ENCODE measurements around the gene SH3RF3. TPM values are rescaled to one million over a fixed set of nuclear protein-coding genes. Genes with fewer than 3 reads are reported as not detected.

SH3RF3 gene
- total and polyA plus RNA-seq, 2 of the 13 experiments (the other 11 are each of a cell fraction or from before 2014, with no cell fraction given): 0.04 TPM; not detected in 1

DNA sequence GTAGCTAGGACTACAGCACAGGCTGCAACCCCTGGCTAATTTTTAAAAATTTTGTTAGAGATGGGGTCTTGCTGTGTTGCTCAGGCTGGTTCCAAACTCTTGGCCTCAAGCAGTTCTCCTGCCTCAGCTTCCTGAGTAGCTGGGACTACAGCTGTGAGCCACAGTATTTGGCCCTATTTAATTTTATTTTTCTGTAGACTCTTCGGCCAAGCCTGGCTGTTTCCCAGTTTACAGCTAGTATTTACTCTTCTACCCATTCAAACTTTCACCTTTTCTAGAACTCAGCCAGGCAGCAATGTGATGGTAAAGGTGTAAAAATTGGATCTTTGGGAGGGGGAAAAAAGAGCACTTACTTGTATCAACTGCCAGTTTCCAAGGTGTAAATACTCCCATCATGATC, 35.3 kb downstream of the SH3RF3 start:
- Histone ChIP-seq H3K4me3 (replicated peaks in 1 of 3; ENCODE audit: insufficient read depth in 1 of 3, low read depth in 2 of 3, low read length in 3 of 3) (no peak overlapping the region), H3K36me3 (replicated peaks in 1 of 2; ENCODE audit: control insufficient read depth in 1 of 2, insufficient read depth in 2 of 2, low read length in 2 of 2) (no peaks in the 10 kb centered on the region), H3K9me3 (ENCODE audit: low read length) (no peaks in the 10 kb centered on the region), H4K20me1 (ENCODE audit: insufficient read depth, low read length) (no peaks in the 10 kb centered on the region), H3K27ac (ENCODE audit: extremely low read length, insufficient read depth, low read length) (no peak overlapping the region), H3K9ac (ENCODE audit: insufficient read depth, low read depth, low read length) (no peak overlapping the region), H2AFZ (ENCODE audit: low read length) (no peak overlapping the region), H3K4me1 (ENCODE audit: insufficient read depth, low read length) (no peaks in the 10 kb centered on the region), H3K27me3 (ENCODE audit: control insufficient read depth in 1 of 2, insufficient read depth in 2 of 2, low read length in 2 of 2) (no peaks in the 10 kb centered on the region; a peak in 2 of 5 replicates), H3K4me2 (ENCODE audit: low read depth, low read length) (no peak overlapping the region), H3K79me2 (ENCODE audit: insufficient read depth, low read length) (no peaks in the 10 kb centered on the region)
- intact Hi-C loops (cut with micrococcal nuclease; ENCODE audit: unreplicated experiment) (no loop called here), in situ Hi-C loops (cut with HindIII; ENCODE audit: extremely low pct_ligation_motif_present, low pct_unique_long_range_greater_than_20kb) (no loop called here)
- ChIA-PET CTCF (ENCODE audit: low intra/inter-chr PET ratio, low total read pairs) (no interaction called here), POLR2A (no interaction called here)
- ATAC-seq (no peak), FAIRE-seq (no peak), DNase-seq (ENCODE audit: low spot score) (no peak)
- TF ChIP-seq ZFP90 (CRISPR knock-in tag; IDR thresholded peaks at IDR 0.05; ENCODE audit: borderline replicate concordance) (no peak), SATB2 (CRISPR knock-in tag; IDR thresholded peaks at IDR 0.05) (no peak), GZF1 (CRISPR knock-in tag; IDR thresholded peaks at IDR 0.05) (no peak), MATR3 (CRISPR knock-in tag; IDR thresholded peaks at IDR 0.05) (no peak), RELA (CRISPR knock-in tag; IDR thresholded peaks at IDR 0.05) (no peak), ARNTL (CRISPR knock-in tag; IDR thresholded peaks at IDR 0.05) (no peak), NR2C2 (CRISPR knock-in tag; IDR thresholded peaks at IDR 0.05; ENCODE audit: borderline replicate concordance) (no peak), NFKB2 (CRISPR knock-in tag; IDR thresholded peaks at IDR 0.05; ENCODE audit: borderline replicate concordance) (no peak), ZNF180 (CRISPR knock-in tag; IDR thresholded peaks at IDR 0.05; ENCODE audit: borderline replicate concordance, low read depth) (no peak), MIXL1 (CRISPR knock-in tag; IDR thresholded peaks at IDR 0.05) (no peak), REPIN1 (CRISPR knock-in tag; IDR thresholded peaks at IDR 0.05; ENCODE audit: borderline replicate concordance, low read depth) (no peak)
- TF ChIP-seq, protein P1, sequence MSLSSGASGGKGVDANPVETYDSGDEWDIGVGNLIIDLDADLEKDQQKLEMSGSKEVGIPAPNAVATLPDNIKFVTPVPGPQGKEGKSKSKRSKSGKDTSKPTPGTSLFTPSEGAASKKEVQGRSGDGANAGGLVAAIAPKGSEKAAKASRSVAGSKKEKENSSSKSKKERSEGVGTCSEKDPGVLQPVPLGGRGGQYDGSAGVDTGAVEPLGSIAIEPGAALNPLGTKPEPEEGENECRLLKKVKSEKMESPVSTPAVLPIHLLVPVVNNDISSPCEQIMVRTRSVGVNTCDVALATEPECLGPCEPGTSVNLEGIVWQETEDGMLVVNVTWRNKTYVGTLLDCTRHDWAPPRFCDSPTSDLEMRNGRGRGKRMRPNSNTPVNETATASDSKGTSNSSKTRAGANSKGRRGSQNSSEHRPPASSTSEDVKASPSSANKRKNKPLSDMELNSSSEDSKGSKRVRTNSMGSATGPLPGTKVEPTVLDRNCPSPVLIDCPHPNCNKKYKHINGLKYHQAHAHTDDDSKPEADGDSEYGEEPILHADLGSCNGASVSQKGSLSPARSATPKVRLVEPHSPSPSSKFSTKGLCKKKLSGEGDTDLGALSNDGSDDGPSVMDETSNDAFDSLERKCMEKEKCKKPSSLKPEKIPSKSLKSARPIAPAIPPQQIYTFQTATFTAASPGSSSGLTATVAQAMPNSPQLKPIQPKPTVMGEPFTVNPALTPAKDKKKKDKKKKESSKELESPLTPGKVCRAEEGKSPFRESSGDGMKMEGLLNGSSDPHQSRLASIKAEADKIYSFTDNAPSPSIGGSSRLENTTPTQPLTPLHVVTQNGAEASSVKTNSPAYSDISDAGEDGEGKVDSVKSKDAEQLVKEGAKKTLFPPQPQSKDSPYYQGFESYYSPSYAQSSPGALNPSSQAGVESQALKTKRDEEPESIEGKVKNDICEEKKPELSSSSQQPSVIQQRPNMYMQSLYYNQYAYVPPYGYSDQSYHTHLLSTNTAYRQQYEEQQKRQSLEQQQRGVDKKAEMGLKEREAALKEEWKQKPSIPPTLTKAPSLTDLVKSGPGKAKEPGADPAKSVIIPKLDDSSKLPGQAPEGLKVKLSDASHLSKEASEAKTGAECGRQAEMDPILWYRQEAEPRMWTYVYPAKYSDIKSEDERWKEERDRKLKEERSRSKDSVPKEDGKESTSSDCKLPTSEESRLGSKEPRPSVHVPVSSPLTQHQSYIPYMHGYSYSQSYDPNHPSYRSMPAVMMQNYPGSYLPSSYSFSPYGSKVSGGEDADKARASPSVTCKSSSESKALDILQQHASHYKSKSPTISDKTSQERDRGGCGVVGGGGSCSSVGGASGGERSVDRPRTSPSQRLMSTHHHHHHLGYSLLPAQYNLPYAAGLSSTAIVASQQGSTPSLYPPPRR (CRISPR knock-in tag; IDR thresholded peaks at IDR 0.05; ENCODE audit: borderline replicate concordance): no peak
- TF ChIP-seq, protein P2, sequence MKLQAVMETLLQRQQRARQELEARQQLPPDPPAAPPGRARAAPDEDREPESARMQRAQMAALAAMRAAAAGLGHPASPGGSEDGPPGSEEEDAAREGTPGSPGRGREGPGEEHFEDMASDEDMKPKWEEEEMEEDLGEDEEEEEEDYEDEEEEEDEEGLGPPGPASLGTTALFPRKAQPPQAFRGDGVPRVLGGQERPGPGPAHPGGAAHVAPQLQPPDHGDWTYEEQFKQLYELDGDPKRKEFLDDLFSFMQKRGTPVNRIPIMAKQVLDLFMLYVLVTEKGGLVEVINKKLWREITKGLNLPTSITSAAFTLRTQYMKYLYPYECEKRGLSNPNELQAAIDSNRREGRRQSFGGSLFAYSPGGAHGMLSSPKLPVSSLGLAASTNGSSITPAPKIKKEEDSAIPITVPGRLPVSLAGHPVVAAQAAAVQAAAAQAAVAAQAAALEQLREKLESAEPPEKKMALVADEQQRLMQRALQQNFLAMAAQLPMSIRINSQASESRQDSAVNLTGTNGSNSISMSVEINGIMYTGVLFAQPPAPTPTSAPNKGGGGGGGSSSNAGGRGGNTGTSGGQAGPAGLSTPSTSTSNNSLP (IDR thresholded peaks at IDR 0.05; ENCODE audit: low read depth, low read length): no peak
- BruUV-seq (replicated peaks): no TSS peak
- WGBS (ENCODE audit: low lambda C conversion rate): 19% methylated on average over 1 of the region's 1 CpG
